ENCODE data around the gene CENPA. TPM values are rescaled to one million over a fixed set of nuclear protein-coding genes. Genes with fewer than 3 reads are reported as not detected.
"Not testable (repeated sequence)": the region's sequence is repeated elsewhere in the genome, so short reads cannot be mapped to it uniquely, and the experiment has no call there.

The CENPA gene
- total RNA-seq, 1 donor, result 2.2 TPM

- no peaks in the 10 kb centered on the region for H3K36me3 ChIP-seq (ENCODE audit: insufficient read depth, low read length)
- no peak overlapping the region for H3K4me2 ChIP-seq (ENCODE audit: insufficient read depth, low read length)
- H2AFZ ChIP-seq (ENCODE audit: low read length), result no peak overlapping the region
- no peaks in the 10 kb centered on the region for H3K4me1 ChIP-seq (ENCODE audit: insufficient read depth, low read length)
- H4K20me1 ChIP-seq (ENCODE audit: insufficient read depth, low read length), result no peaks in the 10 kb centered on the region
- no peaks in the 10 kb centered on the region for H3K79me2 ChIP-seq (ENCODE audit: insufficient read depth, low read length)
- no peaks in the 10 kb centered on the region for H3K9me3 ChIP-seq (ENCODE audit: low read depth, low read length)
- peaks cover 7% of the 10 kb centered on the region for H3K27me3 ChIP-seq (ENCODE audit: insufficient read depth, low read length)
- H3K27ac ChIP-seq (ENCODE audit: low read depth, low read length), result no peak overlapping the region
- no peak for TF ChIP-seq CTCF (IDR thresholded peaks at IDR 0.05; ENCODE audit: extremely low read depth, low read depth, low read length)
- no peak for DNase-seq (ENCODE audit: insufficient read length, low spot score, missing footprints)
- no peak overlapping the region for H3K4me3 ChIP-seq (ENCODE audit: insufficient read depth, low read length)
These were observed 26.2 kb downstream of the CENPA start for GRCh38 chr2:26811791-26812694.

- no peak overlapping the region for H3K4me3 ChIP-seq (ENCODE audit: insufficient read depth, low read length)
- no peak overlapping the region for H3K27ac ChIP-seq (ENCODE audit: low read depth, low read length)
- H3K4me1 ChIP-seq (ENCODE audit: insufficient read depth, low read length), result no peaks in the 10 kb centered on the region
- no peaks in the 10 kb centered on the region for H3K79me2 ChIP-seq (ENCODE audit: insufficient read depth, low read length)
- no peaks in the 10 kb centered on the region for H4K20me1 ChIP-seq (ENCODE audit: insufficient read depth, low read length)
- no peak overlapping the region for H3K4me2 ChIP-seq (ENCODE audit: insufficient read depth, low read length)
- no peaks in the 10 kb centered on the region for H3K9me3 ChIP-seq (ENCODE audit: low read depth, low read length)
- H2AFZ ChIP-seq (ENCODE audit: low read length), result no peak overlapping the region
- no peaks in the 10 kb centered on the region for H3K36me3 ChIP-seq (ENCODE audit: insufficient read depth, low read length)
- TF ChIP-seq CTCF (IDR thresholded peaks at IDR 0.05; ENCODE audit: extremely low read depth, low read depth, low read length), result no peak
- no peak for DNase-seq (ENCODE audit: insufficient read length, low spot score, missing footprints)
- peaks cover 9% of the 10 kb centered on the region for H3K27me3 ChIP-seq (ENCODE audit: insufficient read depth, low read length)
These were observed 26.9 kb downstream of the CENPA start for GRCh38 chr2:26812731-26813130.

- H3K4me2 ChIP-seq (ENCODE audit: insufficient read depth, low read length); H4K20me1 ChIP-seq (ENCODE audit: insufficient read depth, low read length); H3K79me2 ChIP-seq (ENCODE audit: insufficient read depth, low read length); H3K4me1 ChIP-seq (ENCODE audit: insufficient read depth, low read length); H3K27ac ChIP-seq (ENCODE audit: low read depth, low read length); H3K4me3 ChIP-seq (ENCODE audit: insufficient read depth, low read length); H3K9me3 ChIP-seq (ENCODE audit: low read depth, low read length); H2AFZ ChIP-seq (ENCODE audit: low read length); H3K36me3 ChIP-seq (ENCODE audit: insufficient read depth, low read length); DNase-seq (ENCODE audit: insufficient read length, low spot score, missing footprints): not testable (repeated sequence)
- H3K27me3 ChIP-seq (ENCODE audit: insufficient read depth, low read length), result peaks cover 13% of the 10 kb centered on the region
These were observed 28.4 kb downstream of the CENPA start for GRCh38 chr2:26814072-26814765.

GRCh38 chr2:26816893-26817292 lies 31.0 kb downstream of the CENPA start:
- peak; percentile 75 for DNase-seq (ENCODE audit: insufficient read length, low spot score, missing footprints)
- H3K4me3 ChIP-seq (ENCODE audit: insufficient read depth, low read length), result no peak overlapping the region
- H3K4me1 ChIP-seq (ENCODE audit: insufficient read depth, low read length), result no peaks in the 10 kb centered on the region
- peaks cover 18% of the 10 kb centered on the region for H3K27me3 ChIP-seq (ENCODE audit: insufficient read depth, low read length)
- no peaks in the 10 kb centered on the region for H3K9me3 ChIP-seq (ENCODE audit: low read depth, low read length)
- no peak overlapping the region for H2AFZ ChIP-seq (ENCODE audit: low read length)
- H3K4me2 ChIP-seq (ENCODE audit: insufficient read depth, low read length), result no peak overlapping the region
- no peaks in the 10 kb centered on the region for H3K36me3 ChIP-seq (ENCODE audit: insufficient read depth, low read length)
- H3K27ac ChIP-seq (ENCODE audit: low read depth, low read length), result no peak overlapping the region
- no peaks in the 10 kb centered on the region for H4K20me1 ChIP-seq (ENCODE audit: insufficient read depth, low read length)
- no peak for TF ChIP-seq CTCF (IDR thresholded peaks at IDR 0.05; ENCODE audit: extremely low read depth, low read depth, low read length)
- no peaks in the 10 kb centered on the region for H3K79me2 ChIP-seq (ENCODE audit: insufficient read depth, low read length)
